K562 (cell line): ENCODE data around the gene CD9. TPM values are rescaled to one million over a fixed set of nuclear protein-coding genes. Genes with fewer than 3 reads are reported as not detected.

Experiments used
- FOXM1 ChIP-seq, 2 experiments: fragments of 450-650 bp in 1 of 2; sonication (generic) in 1 of 2; formaldehyde crosslinking in 1 of 2; IDR thresholded peaks; 2 replicates each; pipeline versions ENCODE4 v1.6.1 to v1.9.0; 2017 to 2022; ENCODE audit warnings: low read depth in 2 of 2, mild to moderate bottlenecking in 2 of 2, missing genetic modification reagents in 1 of 2, moderate library complexity in 1 of 2
- HMG20A ChIP-seq: fragments of 450-650 bp; formaldehyde crosslinking; conservative IDR thresholded peaks from 2 replicates; pipeline ENCODE4 v1.4.0; 2020; ENCODE audit warnings: mild to moderate bottlenecking, mixed read lengths
- POLR2G ChIP-seq: fragments of 200-400 bp; formaldehyde crosslinking; IDR thresholded peaks from 2 replicates; pipeline ENCODE4 v1.6.1; 2017; ENCODE audit warnings: low read depth, mild to moderate bottlenecking, antibody characterized with exemption, low read length, moderate library complexity
- RB1 ChIP-seq: fragments of 450-650 bp; IDR thresholded peaks from 2 replicates; pipeline ENCODE4 v1.6.1; 2017; ENCODE audit warnings: low read depth, mild to moderate bottlenecking
- polyA plus RNA-seq, 8 experiments: library from polyadenylated mRNA; depleted of rRNA in 4 of 8; stranded (reverse) in 5 of 8; unstranded in 3 of 8; fragments of >200 nt; fragmentation: Nextera tagmentation in 2 of 8; fragmentation: Illumina TruSeq in 1 of 8; extraction: Ambion mirVana in 2 of 8; extraction: Trizol in 1 of 8; gene quantifications; 2 replicates each; pipeline versions ENCODE4 v1.2.1 to v1.2.3, GENCODE V29; 2011 to 2014; ENCODE audit warnings: inconsistent platforms in 1 of 8, missing spikeins in 1 of 8
- total RNA-seq, 7 experiments: library from RNA; depleted of rRNA in 6 of 7; stranded (reverse); fragments of >200 nt in 6 of 7; fragmentation: Illumina TruSeq in 2 of 7; extraction: Trizol in 2 of 7; gene quantifications; 2 replicates each; pipeline versions ENCODE4 v1.2.1 to v1.2.3, GENCODE V29; 2011 to 2021; ENCODE audit warnings: low replicate concordance in 1 of 7
- TF ChIP-seq, protein P1 (sequence below), 2 experiments: fragments of 450-650 bp; IDR thresholded peaks; 2 replicates each; pipeline ENCODE4 v1.6.1; 2016; ENCODE audit warnings: mild to moderate bottlenecking in 2 of 2, borderline replicate concordance in 1 of 2, low read depth in 1 of 2, moderate library complexity in 1 of 2

CD9 gene
- total and polyA plus RNA-seq, 9 of the 15 experiments (the other 6 are each of a cell fraction or from before 2014, with no cell fraction given): 0.43 to 5.6 (median 0.62) TPM

GRCh38 chr12:6211421-6211869, 11.2 kb downstream of the CD9 start (continued):
- TF ChIP-seq, protein P1, sequence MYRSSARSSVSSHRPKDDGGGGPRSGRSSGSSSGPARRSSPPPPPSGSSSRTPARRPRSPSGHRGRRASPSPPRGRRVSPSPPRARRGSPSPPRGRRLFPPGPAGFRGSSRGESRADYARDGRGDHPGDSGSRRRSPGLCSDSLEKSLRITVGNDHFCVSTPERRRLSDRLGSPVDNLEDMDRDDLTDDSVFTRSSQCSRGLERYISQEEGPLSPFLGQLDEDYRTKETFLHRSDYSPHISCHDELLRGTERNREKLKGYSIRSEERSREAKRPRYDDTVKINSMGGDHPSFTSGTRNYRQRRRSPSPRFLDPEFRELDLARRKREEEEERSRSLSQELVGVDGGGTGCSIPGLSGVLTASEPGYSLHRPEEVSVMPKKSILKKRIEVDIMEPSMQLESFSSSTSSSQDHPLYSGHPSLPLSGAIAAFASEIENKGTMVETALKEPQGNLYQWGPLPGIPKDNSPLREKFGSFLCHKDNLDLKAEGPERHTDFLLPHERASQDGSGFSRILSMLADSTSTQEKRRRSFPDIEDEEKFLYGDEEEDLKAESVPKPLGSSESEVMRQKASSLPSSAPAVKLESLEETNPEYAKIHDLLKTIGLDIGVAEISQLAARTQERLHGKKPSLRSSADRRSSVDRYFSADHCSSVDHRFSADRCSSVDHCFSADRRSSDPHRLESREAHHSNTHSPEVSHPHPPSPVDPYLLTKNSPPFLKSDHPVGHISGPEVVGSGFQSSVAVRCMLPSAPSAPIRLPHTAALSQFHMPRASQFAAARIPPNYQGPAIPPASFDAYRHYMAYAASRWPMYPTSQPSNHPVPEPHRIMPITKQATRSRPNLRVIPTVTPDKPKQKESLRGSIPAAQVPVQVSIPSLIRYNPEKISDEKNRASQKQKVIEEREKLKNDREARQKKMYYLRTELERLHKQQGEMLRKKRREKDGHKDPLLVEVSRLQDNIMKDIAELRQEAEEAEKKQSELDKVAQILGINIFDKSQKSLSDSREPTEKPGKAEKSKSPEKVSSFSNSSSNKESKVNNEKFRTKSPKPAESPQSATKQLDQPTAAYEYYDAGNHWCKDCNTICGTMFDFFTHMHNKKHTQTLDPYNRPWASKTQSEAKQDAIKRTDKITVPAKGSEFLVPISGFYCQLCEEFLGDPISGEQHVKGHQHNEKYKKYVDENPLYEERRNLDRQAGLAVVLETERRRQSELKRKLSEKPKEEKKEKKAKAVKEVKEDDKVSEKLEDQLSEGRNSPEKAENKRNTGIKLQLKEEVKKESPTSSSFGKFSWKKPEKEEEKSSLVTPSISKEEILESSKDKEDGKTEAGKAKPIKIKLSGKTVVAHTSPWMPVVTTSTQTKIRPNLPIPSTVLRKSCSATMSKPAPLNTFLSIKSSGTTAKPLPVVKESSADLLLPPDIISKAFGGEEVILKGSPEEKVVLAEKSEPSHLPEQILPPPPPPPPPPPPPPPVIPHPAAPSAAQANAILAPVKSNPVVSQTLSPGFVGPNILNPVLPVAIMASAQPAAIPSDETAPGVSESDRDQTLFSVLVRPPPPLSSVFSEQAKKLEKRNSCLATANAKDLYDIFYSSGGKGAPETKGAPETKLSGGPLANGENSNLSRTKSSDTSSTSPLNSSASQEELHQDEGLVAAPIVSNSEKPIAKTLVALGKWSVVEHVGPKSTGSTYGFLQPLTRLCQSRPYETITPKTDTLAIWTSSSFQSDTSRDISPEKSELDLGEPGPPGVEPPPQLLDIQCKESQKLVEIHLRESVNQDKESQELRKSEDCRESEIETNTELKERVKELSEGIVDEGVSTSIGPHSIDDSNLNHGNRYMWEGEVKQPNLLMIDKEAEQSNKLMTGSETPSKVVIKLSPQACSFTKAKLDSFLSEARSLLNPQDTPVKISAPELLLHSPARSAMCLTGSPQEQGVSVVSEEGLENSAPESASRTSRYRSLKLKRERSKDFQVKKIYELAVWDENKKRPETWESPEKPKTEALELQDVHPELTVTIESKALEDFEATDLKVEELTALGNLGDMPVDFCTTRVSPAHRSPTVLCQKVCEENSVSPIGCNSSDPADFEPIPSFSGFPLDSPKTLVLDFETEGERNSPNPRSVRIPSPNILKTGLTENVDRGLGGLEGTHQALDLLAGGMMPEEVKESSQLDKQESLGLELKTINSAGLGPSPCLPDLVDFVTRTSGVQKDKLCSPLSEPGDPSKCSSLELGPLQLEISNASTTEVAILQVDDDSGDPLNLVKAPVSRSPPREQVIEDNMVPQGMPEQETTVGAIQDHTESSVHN (IDR thresholded peaks at IDR 0.05; ENCODE audit: borderline replicate concordance in 1 of 2, low read depth in 1 of 2): no peak
- no peak for TF ChIP-seq POLR2G
- no peak for TF ChIP-seq FOXM1 (IDR thresholded peaks at IDR 0.05; ENCODE audit: low read depth)
- TF ChIP-seq FOXM1 (CRISPR knock-in tag; IDR thresholded peaks at IDR 0.05; ENCODE audit: low read depth): no peak
- no peak for TF ChIP-seq HMG20A
- no peak for TF ChIP-seq RB1
